COR-L47 (cell line): ENCODE data around the gene ARHGAP35.
A peak's percentile ranks its signal among the peaks of the same experiment; 100 is the strongest.
"Not testable (repeated sequence)": the region's sequence is repeated elsewhere in the genome, so short reads cannot be mapped to it uniquely, and the experiment has no call there.

Experiments
- DNase-seq: peaks from one replicate; lab custom pipeline; 2025; lab: John Stamatoyannopoulos, UW

Gene ARHGAP35

GRCh38 chr19:46871173-46871572, 10.4 kb downstream of the ARHGAP35 start:
- not testable (repeated sequence) for DNase-seq

GRCh38 chr19:46872967-46873366, 12.2 kb downstream of the ARHGAP35 start:
- DNase-seq, result no peak

GRCh38 chr19:46875234-46875633, 14.4 kb downstream of the ARHGAP35 start:
- DNase-seq, result no peak

GRCh38 chr19:46875657-46876056, 14.9 kb downstream of the ARHGAP35 start:
- DNase-seq, result no peak

GRCh38 chr19:46878613-46879375, 18.0 kb downstream of the ARHGAP35 start:
- DNase-seq, result no peak

- DNase-seq, result no peak
These were observed 19.6 kb downstream of the ARHGAP35 start for GRCh38 chr19:46880431-46880830.

- DNase-seq, result no peak
These were observed 20.3 kb downstream of the ARHGAP35 start for GRCh38 chr19:46881092-46881491.

- no peak for DNase-seq
These were observed 21.2 kb downstream of the ARHGAP35 start for GRCh38 chr19:46882034-46882433.

- DNase-seq, result not testable (repeated sequence)
These were observed 22.0 kb downstream of the ARHGAP35 start for GRCh38 chr19:46882751-46883150.

GRCh38 chr19:46885411-46885810, 24.6 kb downstream of the ARHGAP35 start:
- DNase-seq, result no peak

GRCh38 chr19:46886546-46887239, 25.9 kb downstream of the ARHGAP35 start:
- DNase-seq, result no peak

- DNase-seq, result no peak
These were observed 26.5 kb downstream of the ARHGAP35 start for GRCh38 chr19:46887240-46887782.

- no peak for DNase-seq
These were observed 29.8 kb downstream of the ARHGAP35 start for GRCh38 chr19:46890423-46891170.

- DNase-seq, result no peak
These were observed 31.7 kb downstream of the ARHGAP35 start for GRCh38 chr19:46892252-46893179.

GRCh38 chr19:46896076-46896794, 35.4 kb downstream of the ARHGAP35 start:
- no peak for DNase-seq

GRCh38 chr19:46898731-46899130, 37.9 kb downstream of the ARHGAP35 start:
- no peak for DNase-seq

- no peak for DNase-seq
These were observed 39.5 kb downstream of the ARHGAP35 start for GRCh38 chr19:46900341-46900740.

- peak; percentile 1 for DNase-seq
These were observed 41.1 kb downstream of the ARHGAP35 start for GRCh38 chr19:46901701-46902401.

GRCh38 chr19:46902402-46902766, 41.6 kb downstream of the ARHGAP35 start:
- DNase-seq, result no peak

- DNase-seq, result no peak
These were observed 42.7 kb downstream of the ARHGAP35 start for GRCh38 chr19:46903458-46903857.
